Measurements from ENCODE around the gene ARRDC2. TPM values are rescaled to one million over a fixed set of nuclear protein-coding genes. Genes with fewer than 3 reads are reported as not detected.

Gene ARRDC2
- total and polyA plus RNA-seq, 2 of the 13 experiments (the other 11 are each of a cell fraction or from before 2014, with no cell fraction given) = 2.1 to 3.4 TPM

- TF ChIP-seq KLF15 (CRISPR knock-in tag; IDR thresholded peaks at IDR 0.05; ENCODE audit: borderline replicate concordance) (no peak), SAP130 (CRISPR knock-in tag; IDR thresholded peaks at IDR 0.05; ENCODE audit: low read depth) (peak; percentile 60), ISX (CRISPR knock-in tag; conservative IDR thresholded peaks at IDR 0.05) (no peak), ZKSCAN5 (CRISPR knock-in tag; IDR thresholded peaks at IDR 0.05) (no peak), ZNF432 (CRISPR knock-in tag; IDR thresholded peaks at IDR 0.05; ENCODE audit: borderline replicate concordance) (no peak), GZF1 (CRISPR knock-in tag; IDR thresholded peaks at IDR 0.05) (no peak), ZNF614 (CRISPR knock-in tag; IDR thresholded peaks at IDR 0.05; ENCODE audit: borderline replicate concordance) (0 out of 2 replicates have a peak, but pooled peaks have one; percentile 23), ZFP90 (CRISPR knock-in tag; IDR thresholded peaks at IDR 0.05; ENCODE audit: borderline replicate concordance) (no peak), MIER3 (CRISPR knock-in tag; IDR thresholded peaks at IDR 0.05; ENCODE audit: borderline replicate concordance) (no peak; the same call in 1 of the 2 replicates), SALL2 (CRISPR knock-in tag; IDR thresholded peaks at IDR 0.05) (no peak), ETV5 (CRISPR knock-in tag; IDR thresholded peaks at IDR 0.05; ENCODE audit: borderline replicate concordance) (peak; percentile 67; the same call in 1 of the 2 replicates), KAT7 (CRISPR knock-in tag; IDR thresholded peaks at IDR 0.05; ENCODE audit: borderline replicate concordance) (no peak), FOXA3 (CRISPR knock-in tag; IDR thresholded peaks at IDR 0.05) (no peak), SPEN (CRISPR knock-in tag; IDR thresholded peaks at IDR 0.05; ENCODE audit: low read depth) (peak; percentile 56), HNF4A (CRISPR knock-in tag; IDR thresholded peaks at IDR 0.05) (no peak), ZNF572 (CRISPR knock-in tag; IDR thresholded peaks at IDR 0.05) (0 out of 2 replicates have a peak, but pooled peaks have one; percentile 66), ZBTB10 (CRISPR knock-in tag; IDR thresholded peaks at IDR 0.05; ENCODE audit: borderline replicate concordance) (no peak), BRCA1 (CRISPR knock-in tag; IDR thresholded peaks at IDR 0.05) (no peak), ZNF264 (CRISPR knock-in tag; IDR thresholded peaks at IDR 0.05) (no peak), WIZ (CRISPR knock-in tag; IDR thresholded peaks at IDR 0.05) (no peak), MYC (CRISPR knock-in tag; IDR thresholded peaks at IDR 0.05; ENCODE audit: borderline replicate concordance) (no peak; the same call in 1 of the 2 replicates), ZSCAN12 (CRISPR knock-in tag; IDR thresholded peaks at IDR 0.05) (no peak), ZNF484 (CRISPR knock-in tag; IDR thresholded peaks at IDR 0.05; ENCODE audit: borderline replicate concordance, low read depth) (no peak), ZNF768 (CRISPR knock-in tag; IDR thresholded peaks at IDR 0.05) (0 out of 2 replicates have a peak, but pooled peaks have one; percentile 18), KDM3A (CRISPR knock-in tag; IDR thresholded peaks at IDR 0.05; ENCODE audit: low read depth) (peak; percentile 89; the same call in 1 of the 2 replicates), ZNF7 (CRISPR knock-in tag; IDR thresholded peaks at IDR 0.05) (no peak), ZNF160 (CRISPR knock-in tag; IDR thresholded peaks at IDR 0.05) (no peak), IKZF1 (IDR thresholded peaks at IDR 0.05) (no peak)
- TF ChIP-seq, protein P1, sequence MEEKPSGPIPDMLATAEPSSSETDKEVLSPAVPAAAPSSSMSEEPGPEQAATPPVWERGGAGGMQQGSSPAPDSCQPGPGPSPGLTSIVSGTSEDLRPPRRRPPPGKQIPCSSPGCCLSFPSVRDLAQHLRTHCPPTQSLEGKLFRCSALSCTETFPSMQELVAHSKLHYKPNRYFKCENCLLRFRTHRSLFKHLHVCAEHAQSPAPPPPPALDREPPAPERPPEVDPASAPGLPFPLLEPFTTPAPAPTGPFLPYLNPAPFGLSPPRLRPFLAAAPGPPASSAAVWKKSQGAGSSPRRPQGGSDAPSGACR (CRISPR knock-in tag; IDR thresholded peaks at IDR 0.05) = no peak
Measured at GRCh38 chr19:18058208-18059009, 50.4 kb downstream of the ARRDC2 start (continued).
